ENCODE measurements around the gene VAMP8.
"Not testable (repeated sequence)": the region's sequence is repeated elsewhere in the genome, so short reads cannot be mapped to it uniquely, and the experiment has no call there.

The VAMP8 gene

GRCh38 chr2:85600951-85601770 is 23.8 kb downstream of the VAMP8 start:
- DNase-seq: no peak

GRCh38 chr2:85601771-85602475 is 24.5 kb downstream of the VAMP8 start:
- no peak for DNase-seq

- DNase-seq: peak; percentile 91
Measured at GRCh38 chr2:85602476-85603234, 25.3 kb downstream of the VAMP8 start, which contains the start of gene TMEM150A. Gene TMEM150A (minus strand): TSS chr2:85602698. CDS start chr2:85601948, 750 bp downstream.

GRCh38 chr2:85604133-85604444 is 26.7 kb downstream of the VAMP8 start:
- DNase-seq: not testable (repeated sequence)

- DNase-seq: no peak
Measured at GRCh38 chr2:85604568-85605339, 27.4 kb downstream of the VAMP8 start.

- no peak for DNase-seq
Measured at GRCh38 chr2:85605406-85606115, 28.2 kb downstream of the VAMP8 start.

- DNase-seq: no peak
Measured at GRCh38 chr2:85606116-85606455, 28.7 kb downstream of the VAMP8 start.

- no peak for DNase-seq
Measured at GRCh38 chr2:85607268-85608215, 30.2 kb downstream of the VAMP8 start.

GRCh38 chr2:85611217-85611704 is 33.9 kb downstream of the VAMP8 start:
- no peak for DNase-seq

- peak; percentile 81 for DNase-seq
Measured at GRCh38 chr2:85611705-85612587, 34.6 kb downstream of the VAMP8 start, which contains the start of gene C2orf68. Gene C2orf68 (minus strand): TSS chr2:85612066. CDS start chr2:85611984, 82 bp downstream.

GRCh38 chr2:85613717-85614515 is 36.5 kb downstream of the VAMP8 start:
- DNase-seq: no peak

- not testable (repeated sequence) for DNase-seq
Measured at GRCh38 chr2:85614757-85615156, 37.4 kb downstream of the VAMP8 start.

- DNase-seq: no peak
Measured at GRCh38 chr2:85615413-85615728, 38.0 kb downstream of the VAMP8 start.

- DNase-seq: not testable (repeated sequence)
Measured at GRCh38 chr2:85617723-85618122, 40.3 kb downstream of the VAMP8 start.

- no peak for DNase-seq
Measured at GRCh38 chr2:85619617-85620016, 42.2 kb downstream of the VAMP8 start.

- DNase-seq: no peak
Measured at GRCh38 chr2:85621338-85621737, 44.0 kb downstream of the VAMP8 start.

GRCh38 chr2:85623991-85624390 is 46.6 kb downstream of the VAMP8 start:
- no peak for DNase-seq

- no peak for DNase-seq
Measured at GRCh38 chr2:85628658-85629057, 51.3 kb downstream of the VAMP8 start.

- DNase-seq: no peak
Measured at GRCh38 chr2:85631316-85631715, 53.9 kb downstream of the VAMP8 start.
